HepG2 (cell line): ENCODE results near the gene SLC35F3.

ENCODE experiments used
- HNRNPK ChIP-seq: fragments of 200-400 bp; formaldehyde crosslinking; IDR thresholded peaks from 2 replicates; pipeline ENCODE4 v1.6.1; 2018; ENCODE audit warnings: low read length, low read depth, moderate library complexity, mild to moderate bottlenecking; ENCODE audit not compliant: poor library complexity, severe bottlenecking
- IKZF1 ChIP-seq: fragments of 450-650 bp; IDR thresholded peaks from 2 replicates; pipeline ENCODE4 v1.7.1; 2016

GRCh38 chr1:234004591-234004990 lies 100.1 kb downstream of the SLC35F3 start:
- TF ChIP-seq IKZF1 (no peak), HNRNPK (no peak)
